Erythroblast (primary cell): ENCODE results near the gene BMP8A.

Experiments used
- GATA1 ChIP-seq: IDR thresholded peaks from 2 replicates; pipeline ENCODE4 v1.6.1; 2011; ENCODE audit warnings: low read depth, mild to moderate bottlenecking, control low read depth, low read length, moderate library complexity
- POLR2A ChIP-seq: IDR thresholded peaks from 2 replicates; pipeline ENCODE4 v1.6.1; 2011; ENCODE audit warnings: mild to moderate bottlenecking, low read length

DNA sequence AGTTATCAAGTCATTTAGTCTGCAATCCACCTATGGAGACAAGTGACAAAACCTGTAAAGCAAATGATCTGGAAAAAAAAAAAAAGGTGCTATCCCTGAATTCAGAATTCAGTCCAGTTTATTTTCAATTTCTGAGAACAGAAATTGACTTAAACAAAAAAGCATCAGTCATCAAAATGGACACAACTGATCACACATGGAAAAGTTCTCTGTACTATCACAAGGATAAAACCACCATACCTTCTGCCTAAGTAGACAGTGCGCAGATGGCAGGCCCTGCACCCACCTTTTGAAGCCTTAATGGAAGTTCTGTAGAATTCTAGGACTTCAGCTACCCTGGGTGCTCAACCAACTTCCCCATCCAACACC, 81.6 kb downstream of the BMP8A start:
- TF ChIP-seq POLR2A, result no peak
- no peak for TF ChIP-seq GATA1
